Renal cortical epithelial cell (primary cell): Measurements from ENCODE around the gene CDC45. TPM values are rescaled to one million over a fixed set of nuclear protein-coding genes. Genes with fewer than 3 reads are reported as not detected.
"Not testable (repeated sequence)": the region's sequence is repeated elsewhere in the genome, so short reads cannot be mapped to it uniquely, and the experiment has no call there.

ENCODE experiments used
- DNase-seq: peaks from one replicate; pipeline ENCODE4 v3.0.0-alpha.2; 2011; ENCODE audit warnings: low read depth
- total RNA-seq: library from RNA; depleted of rRNA; stranded (reverse); fragments of >200 nt; gene quantifications from 2 replicates; pipeline ENCODE4 v1.2.3, GENCODE V29; 2014

Gene CDC45
- total RNA-seq, 1 donor from 2014 or later = 0.70 TPM

DNA sequence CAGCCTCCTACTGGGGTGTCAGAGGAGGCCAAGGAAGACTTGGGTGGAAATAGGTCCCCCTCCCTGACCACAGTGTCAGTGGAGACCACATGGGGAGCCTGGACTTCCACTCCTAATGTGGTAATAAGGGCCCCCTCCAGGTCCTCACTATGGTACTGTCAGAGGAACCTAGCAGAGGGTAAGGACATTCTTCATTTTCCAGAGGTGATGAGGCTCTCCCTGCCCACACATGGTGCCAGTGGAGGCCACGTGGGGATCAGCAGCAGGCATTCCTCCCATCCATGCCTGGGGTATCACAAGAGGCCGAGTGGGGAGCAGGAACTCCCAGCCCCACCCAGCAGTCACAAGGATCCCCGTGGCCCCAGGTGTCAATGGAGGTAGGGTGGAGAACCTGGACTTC, 51.0 kb downstream of the CDC45 start:
- no peak for DNase-seq

DNA sequence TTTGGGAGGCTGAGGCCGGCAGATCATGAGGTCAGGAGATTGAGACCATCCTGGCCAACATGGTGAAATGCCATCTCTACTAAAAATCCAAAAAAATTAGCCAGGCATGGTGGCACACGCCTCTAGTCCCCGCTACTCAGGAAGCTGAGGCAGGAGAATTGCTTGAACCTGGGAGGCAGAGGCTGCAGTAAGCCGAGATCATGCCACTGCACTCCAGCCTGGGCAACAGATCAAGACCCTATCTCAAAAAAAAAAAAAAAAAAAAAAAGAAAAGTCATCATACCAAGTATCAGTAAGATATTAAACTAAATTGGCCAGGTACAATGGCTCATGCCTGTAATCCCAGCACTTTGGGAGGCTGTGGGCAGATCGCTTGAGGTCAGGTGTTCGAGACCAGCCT, 51.6 kb downstream of the CDC45 start:
- not testable (repeated sequence) for DNase-seq

DNA sequence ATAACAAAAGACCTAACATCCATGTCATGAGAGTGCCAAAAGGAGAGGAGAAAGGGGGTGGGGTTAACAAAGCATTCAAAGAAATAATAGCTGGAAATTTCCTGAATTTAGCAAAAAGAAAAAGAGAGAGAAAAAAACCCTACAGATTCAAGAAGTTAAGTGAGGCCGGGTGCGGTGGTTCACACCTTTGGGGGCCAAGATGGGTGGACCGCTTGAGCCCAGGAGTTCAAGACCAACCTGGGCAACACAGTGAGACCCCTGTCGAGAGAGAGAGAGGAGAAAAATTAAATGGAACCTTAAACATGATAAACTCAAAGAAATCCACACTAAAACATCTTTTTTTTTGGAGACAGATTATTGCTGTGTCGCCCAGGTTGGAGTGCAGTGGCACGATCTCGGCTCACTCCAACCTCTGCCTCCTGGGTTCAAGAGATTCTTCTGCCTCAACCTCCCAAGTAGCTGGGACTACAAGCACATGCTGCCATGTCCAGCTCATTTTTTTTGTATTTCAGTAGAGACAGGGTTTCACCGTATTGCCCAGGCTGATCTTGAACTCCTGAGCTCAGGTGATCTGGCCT, 53.4 kb downstream of the CDC45 start:
- no peak for DNase-seq

DNA sequence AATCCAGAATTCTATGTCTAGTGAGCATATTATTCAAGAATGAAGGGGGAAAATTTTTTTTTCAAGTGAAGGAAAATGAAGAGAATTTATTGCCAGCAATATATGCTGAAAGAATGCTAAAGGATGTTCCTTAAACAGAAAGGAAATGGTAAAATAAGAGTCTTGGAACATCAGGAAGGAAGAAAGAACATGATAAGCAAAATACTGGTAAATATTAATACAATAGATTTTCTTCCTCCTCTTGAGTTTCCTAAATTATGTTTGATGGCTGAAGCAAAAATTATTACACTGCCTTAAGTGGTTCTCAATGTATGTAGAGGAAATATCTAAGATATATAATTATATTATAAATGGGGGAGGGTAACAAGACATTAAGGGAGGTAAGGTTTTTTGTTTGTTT, 54.1 kb downstream of the CDC45 start:
- DNase-seq = no peak

DNA sequence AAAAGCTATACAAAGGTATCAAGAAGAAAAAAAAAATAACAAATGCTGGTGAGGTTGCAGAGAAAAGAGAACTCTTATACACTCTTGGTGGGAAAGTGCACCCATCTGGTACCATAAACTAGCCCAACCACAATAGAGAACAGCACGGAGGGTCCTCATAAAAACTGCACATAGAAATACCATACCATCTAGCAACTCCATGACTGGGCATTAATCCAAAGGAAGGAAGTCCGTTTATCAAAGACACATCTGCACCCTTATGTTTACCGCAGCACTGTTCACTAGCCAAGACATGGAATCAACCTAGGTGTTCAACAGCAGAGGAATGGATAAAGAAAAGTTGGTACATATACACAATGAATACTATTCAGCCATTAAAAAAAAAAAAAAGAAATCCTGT, 55.3 kb downstream of the CDC45 start:
- no peak for DNase-seq

DNA sequence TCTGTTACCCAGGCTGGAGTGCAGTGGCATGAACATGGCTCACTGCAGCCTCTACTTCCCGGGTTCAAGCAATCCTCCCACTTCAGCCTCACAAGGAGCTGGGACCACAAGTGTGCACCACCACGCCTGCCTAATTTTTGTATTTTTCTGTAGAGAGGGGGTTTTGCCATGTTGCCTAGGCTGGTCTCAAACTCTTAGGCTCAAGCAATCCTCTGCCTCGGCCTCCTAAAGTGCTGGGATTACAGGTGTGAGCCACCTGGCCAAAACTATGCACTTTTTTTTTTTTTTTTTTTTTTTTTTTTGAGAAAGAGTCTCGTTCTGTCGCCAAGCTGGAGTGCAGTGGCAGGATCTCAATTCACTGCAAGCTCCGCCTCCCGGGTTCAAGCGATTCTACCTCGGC, 56.8 kb downstream of the CDC45 start:
- no peak for DNase-seq

DNA sequence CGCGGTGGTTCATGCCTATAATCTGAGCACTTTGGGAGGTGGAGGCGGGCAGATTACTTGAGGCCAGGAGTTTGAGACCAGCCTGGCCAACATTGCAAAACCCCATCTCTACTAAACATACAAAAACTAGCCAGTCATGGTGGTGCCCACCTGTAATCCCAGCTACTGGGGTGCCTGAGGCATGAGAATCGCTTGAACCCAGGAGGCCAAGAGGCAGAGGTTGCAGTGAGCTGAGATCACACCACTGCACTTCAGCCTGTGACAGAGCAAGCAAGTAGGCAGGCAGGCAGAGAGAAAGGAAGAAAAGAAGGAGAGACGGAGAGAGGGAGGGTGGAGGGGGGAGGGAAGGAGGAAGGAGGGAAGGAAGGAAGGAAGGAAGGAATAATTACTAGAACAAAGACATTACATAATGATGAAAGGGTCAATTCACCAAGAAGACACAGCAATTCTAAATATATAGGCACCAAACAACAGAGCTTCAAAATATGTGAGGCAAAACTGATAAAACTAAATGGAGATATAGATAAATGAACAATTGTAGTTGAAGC, 58.3 kb downstream of the CDC45 start:
- DNase-seq = no peak

DNA sequence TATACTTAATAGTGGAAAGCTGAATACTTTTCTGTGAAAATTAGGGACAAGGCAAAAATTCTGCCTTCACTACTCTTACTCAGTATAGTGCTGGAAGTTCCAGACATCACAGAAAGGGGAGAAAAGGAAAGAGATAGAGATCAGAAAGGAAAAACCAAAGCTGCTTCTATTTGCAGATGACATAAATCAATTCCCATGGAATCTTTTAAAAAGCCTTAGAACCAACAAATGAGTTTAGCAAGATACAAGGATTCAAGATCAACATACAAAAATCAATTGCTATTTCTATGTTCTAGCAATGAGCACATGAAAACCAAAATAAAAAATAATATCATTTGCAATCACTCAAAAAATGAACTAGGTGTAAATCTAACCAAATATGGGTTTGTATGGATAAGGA, 60.7 kb downstream of the CDC45 start:
- DNase-seq = no peak

DNA sequence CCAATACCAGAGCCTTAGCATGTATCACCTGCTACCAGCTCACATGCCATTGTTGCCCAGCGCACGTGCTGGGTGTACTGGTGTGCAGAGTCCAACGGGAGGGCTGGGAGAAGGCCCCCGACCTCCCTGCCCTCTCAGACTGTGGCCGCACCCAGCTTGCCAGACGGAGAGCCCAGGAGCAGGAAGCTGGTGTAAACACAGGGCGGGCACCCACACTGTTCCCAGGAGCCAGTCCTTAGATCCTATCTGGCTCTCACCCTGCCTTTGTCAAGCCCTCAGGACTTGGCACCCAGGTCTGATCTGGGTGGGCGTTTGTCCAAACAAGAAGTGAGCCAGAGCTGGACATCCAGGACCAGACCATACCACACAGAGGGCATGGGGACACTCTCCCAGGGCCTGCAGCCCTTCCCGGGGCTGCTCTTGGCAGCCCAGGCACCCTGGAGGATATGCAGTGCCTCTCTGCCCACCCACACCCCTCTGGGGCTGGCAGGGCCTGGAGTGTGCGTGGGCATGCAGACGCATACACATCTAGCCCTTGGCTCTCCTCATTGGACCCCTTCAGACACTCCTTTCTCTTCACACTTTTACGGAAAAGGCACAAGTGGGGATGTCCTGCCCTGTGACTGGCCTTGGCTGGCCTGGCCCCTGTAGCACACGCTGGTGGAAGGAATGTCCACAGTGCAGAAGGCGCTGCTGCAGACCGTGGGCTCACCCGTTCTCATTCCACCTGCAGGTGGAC, 64.4 kb downstream of the CDC45 start:
- DNase-seq = no peak

DNA sequence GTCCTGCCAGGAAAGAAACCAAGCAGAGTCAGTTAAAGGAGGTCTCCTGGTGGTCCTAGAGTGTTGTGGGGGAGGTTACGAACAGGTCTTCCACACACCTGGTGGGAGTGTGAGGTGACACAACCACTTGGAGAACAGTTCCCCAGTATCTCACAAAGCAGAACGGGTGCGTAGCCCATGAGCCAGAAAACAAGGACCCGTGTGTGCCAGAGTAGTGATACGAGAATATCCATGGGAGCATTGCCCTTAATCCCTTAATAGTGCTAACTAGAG, 66.2 kb downstream of the CDC45 start:
- DNase-seq = no peak

DNA sequence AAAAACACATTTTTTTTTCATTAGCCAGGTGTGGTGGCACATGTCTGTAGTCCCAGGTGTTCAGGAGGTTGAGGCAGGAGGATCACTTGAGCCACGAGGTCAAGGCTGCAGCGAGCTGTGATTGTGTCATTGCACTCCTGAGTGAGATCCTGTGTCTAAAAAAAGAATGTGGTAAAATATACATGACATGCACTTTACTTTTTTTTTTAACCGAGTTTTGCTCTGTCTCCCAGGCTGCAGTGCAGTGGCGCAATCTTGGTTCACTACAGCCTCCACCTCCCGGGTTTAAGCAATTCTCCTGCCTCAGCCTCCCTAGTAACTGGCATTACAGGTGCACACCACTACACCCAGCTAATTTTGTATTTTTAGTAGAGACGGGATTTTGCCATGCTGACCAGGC, 67.0 kb downstream of the CDC45 start:
- no peak for DNase-seq

DNA sequence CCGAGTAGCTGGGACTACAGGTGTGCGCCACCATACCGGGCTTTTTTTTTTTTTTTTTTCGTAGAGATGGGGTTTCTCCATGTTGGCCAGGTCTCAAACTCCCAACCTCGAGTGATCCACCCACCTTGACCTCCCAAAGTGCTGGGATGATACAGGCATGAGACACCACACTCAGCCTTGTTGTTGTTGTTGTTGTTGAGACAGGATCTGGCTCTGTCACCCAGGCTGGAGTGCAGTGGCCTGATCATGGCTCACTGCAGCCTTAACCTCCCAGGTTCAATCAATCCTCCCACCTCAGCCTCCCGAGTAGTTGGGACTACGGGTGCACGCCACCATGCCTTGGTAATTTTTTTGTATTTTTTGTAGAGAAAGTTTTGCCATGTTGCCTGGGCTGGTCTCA, 67.9 kb downstream of the CDC45 start:
- DNase-seq = no peak

DNA sequence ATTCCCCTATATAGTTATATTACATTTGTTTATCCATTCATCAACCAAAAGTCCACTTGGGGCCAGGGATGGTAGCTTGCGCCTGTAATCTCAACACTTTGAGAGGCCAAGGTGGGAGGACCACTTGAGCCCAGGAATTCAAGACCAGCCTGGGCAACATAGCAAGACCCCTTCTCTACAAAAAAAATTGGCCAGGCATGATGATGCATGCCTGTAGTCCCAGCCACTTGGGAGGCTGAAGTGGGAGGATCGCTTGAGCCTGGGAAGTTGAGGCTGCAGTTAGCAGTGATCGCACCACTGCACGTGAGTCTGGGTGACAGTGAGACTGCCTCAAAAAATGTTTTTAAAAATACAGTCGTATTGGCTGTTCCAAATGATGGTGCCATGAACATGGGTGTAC, 68.7 kb downstream of the CDC45 start:
- DNase-seq = not testable (repeated sequence)

DNA sequence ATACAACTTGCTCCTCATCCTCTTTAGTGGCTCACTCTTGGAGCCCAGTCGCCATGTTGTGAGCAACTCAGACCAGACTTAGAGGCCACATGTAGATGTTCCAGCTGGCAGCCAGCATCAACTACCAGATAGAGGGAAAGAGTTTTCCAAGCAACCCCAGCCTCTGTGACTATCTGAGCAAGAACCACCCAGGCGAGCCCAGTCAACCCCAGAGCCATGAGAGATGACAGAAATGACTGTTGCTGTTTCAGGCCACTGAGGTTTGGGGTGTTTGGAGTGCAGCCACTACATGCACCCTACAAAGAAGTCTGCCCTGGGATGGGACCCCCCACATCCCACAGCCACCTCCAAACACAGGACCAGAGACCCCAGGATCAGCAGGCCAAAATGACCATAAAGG, 69.2 kb downstream of the CDC45 start:
- no peak for DNase-seq

DNA sequence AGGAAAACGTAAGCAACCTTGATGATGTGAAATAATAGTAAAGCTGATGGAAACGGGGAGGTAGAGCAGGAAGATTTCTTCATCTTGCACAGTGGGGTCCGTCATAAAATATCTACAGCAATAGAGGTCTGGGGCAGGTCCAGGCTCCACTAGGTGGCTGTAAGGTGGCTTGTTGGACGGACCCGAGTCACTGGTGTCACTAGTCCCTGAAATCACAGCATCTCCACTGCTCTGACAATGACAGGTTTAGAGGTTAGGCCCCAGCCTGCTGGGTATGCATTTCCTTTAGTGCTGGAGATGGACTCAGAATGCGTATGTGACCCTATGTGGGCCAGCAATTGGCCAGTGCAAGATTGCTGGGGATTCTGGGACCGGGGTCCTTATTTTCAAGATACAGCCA, 69.7 kb downstream of the CDC45 start:
- DNase-seq = no peak

DNA sequence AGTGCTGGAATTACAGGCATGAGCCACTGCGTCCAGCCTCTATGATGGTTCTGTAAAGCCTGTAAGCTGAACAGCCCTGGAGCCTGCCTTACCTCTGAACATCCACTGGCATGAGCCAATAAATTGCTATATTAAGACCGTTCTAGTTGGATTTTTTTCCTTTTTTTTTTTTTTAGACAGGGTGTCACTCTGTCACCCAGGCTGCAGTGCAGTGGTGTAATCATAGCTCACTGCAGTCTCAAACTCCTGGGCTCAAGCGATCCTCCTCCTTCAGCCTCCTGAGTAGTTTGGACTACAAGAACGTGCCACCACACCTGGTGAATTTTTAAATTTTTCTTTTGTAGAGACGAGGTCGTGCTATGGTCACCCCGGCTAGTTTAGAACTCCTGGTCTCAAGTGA, 70.7 kb downstream of the CDC45 start:
- DNase-seq = no peak

DNA sequence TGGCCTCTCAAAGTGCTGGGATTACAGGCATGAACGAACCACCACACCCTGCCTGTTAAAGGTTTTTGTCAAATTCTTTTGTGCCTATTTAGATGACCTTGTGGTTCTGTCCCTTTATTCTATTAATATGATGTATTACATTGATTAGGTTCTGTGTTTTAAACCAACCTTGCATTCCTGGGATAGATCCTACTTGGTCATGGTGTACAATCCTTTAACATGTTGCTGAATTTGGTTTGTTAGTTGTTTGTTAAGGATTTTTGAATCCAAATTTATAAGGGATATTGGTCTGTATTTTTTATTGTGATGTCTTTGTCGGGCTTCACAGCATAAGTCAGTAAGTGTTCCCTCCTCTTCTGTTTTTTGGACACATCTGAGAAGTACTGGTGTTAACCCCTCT, 73.5 kb downstream of the CDC45 start:
- no peak for DNase-seq

DNA sequence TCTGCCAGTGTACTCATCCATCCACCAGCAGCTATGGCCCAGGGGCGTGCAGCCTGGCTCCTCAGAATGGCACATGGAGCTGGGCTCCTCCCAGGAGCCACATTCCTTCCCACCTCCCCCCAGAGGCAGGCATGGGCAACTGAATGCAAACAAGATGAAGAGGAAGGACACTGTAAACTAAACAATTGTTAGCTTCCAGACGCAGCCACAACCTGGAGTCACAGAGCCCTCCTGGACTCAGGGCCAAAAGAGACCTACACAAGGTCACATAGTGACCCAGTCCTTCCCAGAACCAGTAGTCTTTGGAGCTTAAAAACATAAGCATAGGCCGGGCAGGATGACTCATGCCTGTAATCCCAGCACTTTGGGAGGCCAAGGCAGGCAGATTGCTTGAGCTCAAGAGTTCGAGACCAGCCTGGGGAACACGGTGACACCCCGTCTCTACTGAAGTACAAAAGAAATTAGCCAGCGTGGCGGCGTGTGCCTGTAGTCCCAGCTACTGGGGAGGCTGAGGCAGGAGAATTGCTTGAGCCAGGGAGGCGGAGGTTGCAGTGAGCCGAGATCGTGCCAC, 75.2 kb downstream of the CDC45 start:
- DNase-seq = peak; percentile 34

DNA sequence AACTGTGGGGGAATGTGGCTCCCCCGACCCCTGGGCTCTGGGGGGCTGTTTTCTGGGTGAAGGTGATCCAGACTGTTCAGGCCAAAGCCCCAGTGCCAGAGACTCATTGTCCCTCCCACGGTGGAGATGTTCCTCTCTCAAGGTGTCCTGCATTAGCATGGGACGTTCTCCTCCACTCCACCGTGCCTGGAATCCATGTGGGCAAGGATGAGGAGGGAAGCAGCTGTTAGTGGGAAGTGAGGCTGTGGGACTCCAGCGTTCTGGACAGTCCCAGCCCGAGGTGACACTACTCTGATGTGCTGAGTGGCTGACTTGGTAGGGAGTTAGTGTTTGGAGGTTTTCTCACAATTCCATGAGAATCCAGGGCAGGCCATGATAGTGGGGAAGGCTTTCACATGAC, 75.9 kb downstream of the CDC45 start:
- no peak for DNase-seq

DNA sequence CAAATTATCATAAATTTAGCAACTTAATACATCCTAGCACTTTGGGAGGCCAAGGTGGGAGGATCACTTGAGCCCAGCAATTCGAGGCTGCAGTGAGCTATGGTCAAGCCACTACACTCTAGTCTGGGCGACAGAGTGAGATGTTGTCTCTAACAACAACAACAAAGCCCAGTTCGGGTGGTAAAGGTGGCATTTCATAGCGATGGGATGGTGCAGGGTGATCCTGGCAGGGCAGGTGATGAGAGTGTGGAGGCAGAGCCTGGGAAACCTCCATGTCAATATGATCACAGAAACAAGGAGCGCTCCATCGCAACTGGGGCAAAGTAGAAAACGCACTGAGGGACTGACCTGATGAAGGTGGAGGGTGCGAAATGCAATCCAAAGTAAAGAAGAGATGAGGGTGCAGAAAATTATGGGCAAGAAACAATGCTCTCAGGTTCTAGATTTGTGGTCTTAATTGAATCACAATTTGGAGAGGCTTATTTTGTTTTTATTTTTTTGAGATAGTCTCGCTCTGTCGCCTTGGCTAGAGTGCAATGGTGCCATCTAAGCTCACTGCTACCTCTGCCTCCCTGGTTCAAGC, 77.3 kb downstream of the CDC45 start:
- no peak for DNase-seq

DNA sequence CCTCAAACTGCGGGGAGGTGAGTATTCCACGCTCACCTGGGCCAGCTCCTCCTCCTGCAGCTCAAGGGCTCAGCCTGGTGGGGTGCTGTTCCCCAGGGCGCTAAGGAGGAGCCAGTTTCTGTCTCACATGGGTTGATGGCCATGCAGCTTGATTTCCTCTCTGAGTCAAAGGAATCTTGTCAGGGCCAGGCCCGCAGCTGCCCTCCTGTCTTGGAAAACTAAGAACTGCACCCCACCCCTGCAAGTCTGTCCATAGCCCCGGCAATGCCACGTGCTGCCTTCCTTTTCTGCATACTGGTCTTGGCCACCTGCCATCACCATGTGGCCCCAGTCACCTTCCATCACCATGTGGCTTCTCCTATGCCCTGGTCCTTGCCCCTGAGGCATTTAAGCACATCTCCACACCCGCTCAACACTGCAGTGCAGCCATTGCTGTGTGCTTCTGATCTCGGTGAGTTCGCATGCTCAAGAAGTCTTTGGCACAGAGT, 79.6 kb downstream of the CDC45 start:
- no peak for DNase-seq

DNA sequence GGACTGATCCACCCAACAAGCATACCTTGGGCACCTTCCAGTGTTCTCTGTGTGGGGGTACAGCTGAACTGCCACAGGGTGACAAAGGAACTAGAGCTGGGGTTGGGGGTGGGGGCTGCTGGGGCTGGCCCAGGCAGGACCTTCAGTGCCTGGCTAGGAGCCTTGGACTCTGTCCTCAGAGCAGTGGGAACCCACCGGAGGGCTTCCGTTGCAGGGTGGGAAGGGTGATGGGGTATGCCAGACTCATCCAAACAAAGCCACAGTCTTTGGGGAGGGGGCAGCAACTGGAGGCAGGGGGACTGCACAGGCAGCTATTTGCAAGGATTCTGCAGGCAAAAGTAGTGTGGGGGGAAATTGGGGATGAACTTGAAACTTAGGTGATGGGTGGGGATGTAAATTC, 80.2 kb downstream of the CDC45 start:
- DNase-seq = no peak
